ENCODE measurements around the gene COL18A1. TPM values are rescaled to one million over a fixed set of nuclear protein-coding genes. Genes with fewer than 3 reads are reported as not detected.
A peak's percentile ranks its signal among the peaks of the same experiment; 100 is the strongest.

Gene COL18A1
- total RNA-seq, 1 donor from 2014 or later = 61.1 TPM

- peaks cover 27% of the 10 kb centered on the region for H3K36me3 Mint-ChIP-seq (ENCODE audit: low read depth, unreplicated experiment)
- H3K9me3 Mint-ChIP-seq (ENCODE audit: unreplicated experiment) = peaks cover 17% of the 10 kb centered on the region
- DNase-seq (ENCODE audit: low spot score) = no peak
Observed at GRCh38 chr21:45515241-45516061, 110.5 kb downstream of the COL18A1 start.

GRCh38 chr21:45516071-45516670, 111.2 kb downstream of the COL18A1 start:
- DNase-seq (ENCODE audit: low spot score) = no peak
- Mint-ChIP-seq H3K36me3 (ENCODE audit: low read depth, unreplicated experiment) (peaks cover 33% of the 10 kb centered on the region), H3K4me3 (ENCODE audit: unreplicated experiment) (no peak overlapping the region), H3K4me1 (ENCODE audit: unreplicated experiment) (peaks cover 3% of the 10 kb centered on the region), H3K9me3 (ENCODE audit: unreplicated experiment) (peaks cover 20% of the 10 kb centered on the region), H3K27ac (ENCODE audit: unreplicated experiment) (no peak overlapping the region), H3K27me3 (ENCODE audit: unreplicated experiment) (peaks cover 6% of the 10 kb centered on the region)
- no peak for TF ChIP-seq CTCF (IDR thresholded peaks at IDR 0.05; ENCODE audit: unreplicated experiment)

More at GRCh38 chr21:45515241-45516061, 110.5 kb downstream of the COL18A1 start:
- peaks cover 6% of the 10 kb centered on the region for H3K27me3 Mint-ChIP-seq (ENCODE audit: unreplicated experiment)
- TF ChIP-seq CTCF (IDR thresholded peaks at IDR 0.05; ENCODE audit: unreplicated experiment) = no peak
- peaks cover 3% of the 10 kb centered on the region for H3K4me1 Mint-ChIP-seq (ENCODE audit: unreplicated experiment)
- no peak overlapping the region for H3K27ac Mint-ChIP-seq (ENCODE audit: unreplicated experiment)
- H3K4me3 Mint-ChIP-seq (ENCODE audit: unreplicated experiment) = no peak overlapping the region

GRCh38 chr21:45516671-45517151, 111.7 kb downstream of the COL18A1 start:
- Mint-ChIP-seq H3K27me3 (ENCODE audit: unreplicated experiment) (peaks cover 6% of the 10 kb centered on the region), H3K36me3 (ENCODE audit: low read depth, unreplicated experiment) (peaks cover 39% of the 10 kb centered on the region), H3K9me3 (ENCODE audit: unreplicated experiment) (peaks cover 23% of the 10 kb centered on the region), H3K4me3 (ENCODE audit: unreplicated experiment) (no peak overlapping the region), H3K4me1 (ENCODE audit: unreplicated experiment) (peaks cover 3% of the 10 kb centered on the region), H3K27ac (ENCODE audit: unreplicated experiment) (no peak overlapping the region)
- no peak for DNase-seq (ENCODE audit: low spot score)
- TF ChIP-seq CTCF (IDR thresholded peaks at IDR 0.05; ENCODE audit: unreplicated experiment) = no peak

GRCh38 chr21:45517249-45518065, 112.5 kb downstream of the COL18A1 start:
- TF ChIP-seq CTCF (IDR thresholded peaks at IDR 0.05; ENCODE audit: unreplicated experiment) = no peak
- Mint-ChIP-seq H3K4me1 (ENCODE audit: unreplicated experiment) (peaks cover 3% of the 10 kb centered on the region), H3K27me3 (ENCODE audit: unreplicated experiment) (peaks cover 6% of the 10 kb centered on the region), H3K36me3 (ENCODE audit: low read depth, unreplicated experiment) (peaks cover 46% of the 10 kb centered on the region), H3K27ac (ENCODE audit: unreplicated experiment) (no peak overlapping the region), H3K9me3 (ENCODE audit: unreplicated experiment) (peaks cover 23% of the 10 kb centered on the region), H3K4me3 (ENCODE audit: unreplicated experiment) (peak overlapping the region; percentile 59)
- DNase-seq (ENCODE audit: low spot score) = no peak

All from endothelial cell (in vitro differentiated cells).